ENCODE results near the gene ARHGAP42. TPM values are rescaled to one million over a fixed set of nuclear protein-coding genes. Genes with fewer than 3 reads are reported as not detected.

The ARHGAP42 gene
- total and polyA plus RNA-seq, 4 donors, result 4.1 to 15.8 (median 10.9) TPM

DNA sequence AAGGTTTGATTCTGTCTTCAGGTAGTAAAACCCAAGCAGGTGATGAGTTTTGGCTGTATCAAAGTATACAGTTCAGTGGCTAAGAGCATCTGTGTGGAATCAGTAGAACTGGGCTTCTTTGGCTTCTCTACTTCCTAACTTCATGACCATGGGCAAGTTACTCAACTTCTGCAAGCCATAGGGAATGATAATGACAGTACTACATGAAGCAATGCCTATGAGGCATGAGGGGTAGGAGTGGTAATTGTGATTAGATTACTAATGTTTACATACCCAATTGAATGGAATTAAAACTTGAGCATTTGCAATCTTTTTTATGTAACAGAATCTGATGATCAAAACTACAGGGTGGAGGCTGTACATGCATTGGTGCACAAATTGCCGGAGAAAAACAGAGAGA, 278.3 kb downstream of the ARHGAP42 start:
- no peak overlapping the region for H3K4me3 ChIP-seq (ENCODE audit: low read length in 2 of 2)
- H3K27me3 ChIP-seq (ENCODE audit: control insufficient read depth in 1 of 2, insufficient read depth in 2 of 2, low read length in 1 of 2), result no peaks in the 10 kb centered on the region
- intact Hi-C loops (cut with DNase I), result no loop called here
- H3K9me3 ChIP-seq (ENCODE audit: control insufficient read depth, low read length), result no peaks in the 10 kb centered on the region
- no peak overlapping the region for H3K27ac ChIP-seq (ENCODE audit: low read depth in 1 of 2, low read length in 2 of 2)
- no peaks in the 10 kb centered on the region for H3K4me1 ChIP-seq (ENCODE audit: control insufficient read depth in 1 of 2, insufficient read depth in 2 of 2, low read length in 2 of 2)
- DNase-seq (no peak), ATAC-seq (ENCODE audit: low FRiP score) (no peak)
- H3K36me3 ChIP-seq (ENCODE audit: control insufficient read depth in 1 of 2, insufficient read depth in 2 of 2, low read length in 1 of 2), result no peaks in the 10 kb centered on the region
- 97 to 98% methylated on average over 1 of the region's 1 CpG for whole genome bisulfite sequencing, 2 donors

DNA sequence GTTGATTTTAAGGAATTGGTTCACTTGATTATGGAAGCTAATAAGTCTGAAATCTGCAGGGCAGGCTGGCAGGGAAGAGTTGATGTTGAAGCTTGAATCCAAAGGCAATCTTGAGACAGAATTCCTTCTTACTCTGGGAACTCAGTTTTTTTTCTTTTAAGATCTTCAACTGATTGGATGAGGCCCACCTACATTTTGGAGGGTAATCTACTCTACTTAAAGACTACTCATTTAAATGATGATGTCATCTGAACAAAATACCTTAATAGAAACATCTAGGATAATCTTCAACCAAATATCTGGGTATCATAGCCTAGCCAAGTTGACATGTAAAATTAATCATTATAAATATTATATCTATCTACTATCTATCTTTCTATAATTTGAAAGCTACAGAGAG, 279.3 kb downstream of the ARHGAP42 start:
- Histone ChIP-seq H3K27ac (ENCODE audit: low read depth in 1 of 2, low read length in 2 of 2) (no peak overlapping the region), H3K27me3 (ENCODE audit: control insufficient read depth in 1 of 2, insufficient read depth in 2 of 2, low read length in 1 of 2) (no peaks in the 10 kb centered on the region), H3K4me3 (ENCODE audit: low read length in 2 of 2) (no peak overlapping the region), H3K36me3 (ENCODE audit: control insufficient read depth in 1 of 2, insufficient read depth in 2 of 2, low read length in 1 of 2) (no peaks in the 10 kb centered on the region), H3K4me1 (ENCODE audit: control insufficient read depth in 1 of 2, insufficient read depth in 2 of 2, low read length in 2 of 2) (no peaks in the 10 kb centered on the region), H3K9me3 (ENCODE audit: control insufficient read depth, low read length) (no peaks in the 10 kb centered on the region)
- intact Hi-C loops (cut with DNase I), result no loop called here
- DNase-seq (no peak), ATAC-seq (ENCODE audit: low FRiP score) (no peak)

DNA sequence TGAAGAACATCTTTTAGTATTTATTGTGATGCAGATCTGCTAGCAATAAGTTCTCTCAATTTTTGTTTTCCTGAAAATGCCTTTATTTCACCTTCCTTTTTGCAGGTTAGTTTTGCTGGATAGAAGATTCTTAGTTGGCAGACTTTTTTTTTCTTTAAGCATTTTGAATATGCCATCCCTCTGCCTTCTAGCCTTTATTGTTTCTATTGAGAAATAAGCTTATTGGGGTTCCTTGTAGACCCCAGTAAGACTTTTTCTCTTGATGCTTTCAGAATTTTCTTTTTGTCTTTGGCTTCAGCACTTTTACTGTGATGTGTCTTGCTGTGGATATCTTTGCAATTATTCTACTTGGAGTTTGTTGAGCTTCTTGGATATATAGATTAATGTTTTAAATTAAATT, 281.9 kb downstream of the ARHGAP42 start:
- H3K4me1 ChIP-seq (ENCODE audit: control insufficient read depth in 1 of 2, insufficient read depth in 2 of 2, low read length in 2 of 2), result no peaks in the 10 kb centered on the region
- DNase-seq, result no peak
- intact Hi-C loops (cut with DNase I), result no loop called here
- H3K36me3 ChIP-seq (ENCODE audit: control insufficient read depth in 1 of 2, insufficient read depth in 2 of 2, low read length in 1 of 2), result no peaks in the 10 kb centered on the region
- no peak overlapping the region for H3K27ac ChIP-seq (ENCODE audit: low read depth in 1 of 2, low read length in 2 of 2)
- H3K9me3 ChIP-seq (ENCODE audit: control insufficient read depth, low read length), result no peaks in the 10 kb centered on the region
- ATAC-seq (ENCODE audit: low FRiP score), result no peak
- no peak overlapping the region for H3K4me3 ChIP-seq (ENCODE audit: low read length in 2 of 2)
- H3K27me3 ChIP-seq (ENCODE audit: control insufficient read depth in 1 of 2, insufficient read depth in 2 of 2, low read length in 1 of 2), result no peaks in the 10 kb centered on the region

DNA sequence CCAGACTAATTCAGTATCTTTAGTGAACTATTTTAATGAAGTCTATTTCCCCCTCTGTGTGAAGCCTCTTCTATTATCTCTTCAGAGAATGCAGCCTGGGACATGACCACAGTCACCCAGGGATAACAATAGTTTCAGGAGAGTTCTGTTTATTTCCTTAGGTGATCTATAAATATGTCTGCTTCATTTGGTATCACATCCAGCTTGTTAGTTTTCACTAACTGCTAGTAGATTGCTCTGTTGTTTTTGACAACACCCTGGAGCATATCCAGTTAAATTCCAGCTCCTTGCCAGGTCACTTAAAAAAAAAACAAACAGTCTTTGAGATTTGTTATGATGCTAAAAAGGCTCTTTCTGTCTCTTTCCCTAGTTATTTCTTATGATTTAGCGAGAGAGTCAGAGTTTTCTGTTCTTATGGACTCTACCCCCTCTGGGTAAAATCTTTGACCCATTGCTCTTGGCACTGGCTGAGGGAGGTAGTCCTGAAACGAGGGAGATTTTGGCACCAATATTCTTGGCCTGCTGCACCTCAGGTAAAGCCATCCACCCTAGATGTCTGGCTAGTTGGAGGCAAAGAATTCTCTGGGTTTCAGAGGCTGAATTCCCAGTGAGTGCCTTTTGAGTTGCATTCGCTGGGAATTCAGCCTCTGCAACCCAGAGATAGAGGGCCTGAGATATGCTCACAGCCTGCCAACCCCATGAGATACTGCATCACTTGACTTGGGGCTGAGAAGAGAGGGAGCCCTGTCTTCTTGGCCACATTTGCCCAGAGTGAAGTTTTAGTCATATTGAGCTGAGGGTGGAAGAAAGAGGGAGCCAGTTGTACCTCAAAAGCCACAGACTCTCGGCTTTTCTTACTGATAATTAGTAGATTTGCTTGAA, 283.4 kb downstream of the ARHGAP42 start:
- Histone ChIP-seq H3K36me3 (ENCODE audit: control insufficient read depth in 1 of 2, insufficient read depth in 2 of 2, low read length in 1 of 2) (no peaks in the 10 kb centered on the region), H3K4me1 (ENCODE audit: control insufficient read depth in 1 of 2, insufficient read depth in 2 of 2, low read length in 2 of 2) (no peaks in the 10 kb centered on the region), H3K9me3 (ENCODE audit: control insufficient read depth, low read length) (no peaks in the 10 kb centered on the region), H3K4me3 (ENCODE audit: low read length in 2 of 2) (no peak overlapping the region), H3K27me3 (ENCODE audit: control insufficient read depth in 1 of 2, insufficient read depth in 2 of 2, low read length in 1 of 2) (no peaks in the 10 kb centered on the region), H3K27ac (ENCODE audit: low read depth in 1 of 2, low read length in 2 of 2) (no peak overlapping the region)
- no peak for DNase-seq
- 77% methylated on average over 4 of the region's 4 CpGs for WGBS, 2 donors
- intact Hi-C loops (cut with DNase I), result loop anchor here (10.0 kb wide), 2 partner anchors 364 to 874 kb away; no protein-coding TSS in a partner anchor
- no peak for ATAC-seq (ENCODE audit: low FRiP score)

DNA sequence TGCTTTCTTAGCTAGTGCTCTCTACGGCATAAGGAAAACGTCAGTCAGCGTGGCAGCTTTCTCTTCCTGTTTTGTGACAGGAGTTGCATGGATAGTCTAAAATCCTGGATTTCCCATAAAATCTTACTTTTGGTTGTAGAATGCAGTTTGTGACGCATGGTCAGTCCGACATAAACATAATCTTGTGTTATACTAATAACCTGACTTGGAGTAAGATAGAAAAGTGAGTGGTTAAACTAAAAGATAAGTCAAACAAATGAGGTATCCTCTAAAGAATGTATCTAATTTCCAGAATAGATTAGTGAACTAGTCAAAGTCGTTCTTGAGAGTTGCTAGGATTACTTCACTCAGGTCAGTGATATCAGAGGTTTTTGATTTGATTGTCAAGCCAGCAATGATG, 285.0 kb downstream of the ARHGAP42 start:
- intact Hi-C loops (cut with DNase I), result loop anchor here (10.0 kb wide), 2 partner anchors 363 to 873 kb away; no protein-coding TSS in a partner anchor
- Histone ChIP-seq H3K27ac (ENCODE audit: low read depth in 1 of 2, low read length in 2 of 2) (no peak overlapping the region), H3K4me1 (ENCODE audit: control insufficient read depth in 1 of 2, insufficient read depth in 2 of 2, low read length in 2 of 2) (no peaks in the 10 kb centered on the region), H3K36me3 (ENCODE audit: control insufficient read depth in 1 of 2, insufficient read depth in 2 of 2, low read length in 1 of 2) (no peaks in the 10 kb centered on the region), H3K27me3 (ENCODE audit: control insufficient read depth in 1 of 2, insufficient read depth in 2 of 2, low read length in 1 of 2) (no peaks in the 10 kb centered on the region), H3K9me3 (ENCODE audit: control insufficient read depth, low read length) (no peaks in the 10 kb centered on the region), H3K4me3 (ENCODE audit: low read length in 2 of 2) (no peak overlapping the region)
- 61 to 64% methylated on average over 6 of the region's 6 CpGs for WGBS, 2 donors
- ATAC-seq (ENCODE audit: low FRiP score) (no peak), DNase-seq (no peak)

DNA sequence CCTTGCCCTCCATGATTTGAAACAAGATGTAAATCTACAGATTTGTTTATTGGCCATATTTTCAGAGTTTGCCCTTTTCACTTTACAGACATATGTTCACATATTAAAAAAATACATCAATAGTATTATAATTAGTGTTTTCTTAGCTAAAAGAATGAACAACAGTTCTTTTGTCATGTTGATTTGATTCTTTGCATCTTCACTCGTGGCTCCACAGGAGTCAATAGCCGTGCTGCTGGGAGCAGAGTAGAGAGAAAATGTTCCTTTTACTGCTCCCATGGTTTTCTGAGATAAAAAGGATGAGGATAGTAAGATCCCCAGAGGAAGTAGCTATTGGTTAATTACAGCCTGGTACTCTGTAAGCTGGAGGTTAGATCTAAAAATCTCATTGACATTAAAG, 291.4 kb downstream of the ARHGAP42 start:
- Histone ChIP-seq H3K27me3 (ENCODE audit: control insufficient read depth in 1 of 2, insufficient read depth in 2 of 2, low read length in 1 of 2) (no peaks in the 10 kb centered on the region), H3K36me3 (ENCODE audit: control insufficient read depth in 1 of 2, insufficient read depth in 2 of 2, low read length in 1 of 2) (no peaks in the 10 kb centered on the region), H3K4me3 (ENCODE audit: low read length in 2 of 2) (no peak overlapping the region), H3K27ac (ENCODE audit: low read depth in 1 of 2, low read length in 2 of 2) (no peak overlapping the region), H3K4me1 (ENCODE audit: control insufficient read depth in 1 of 2, insufficient read depth in 2 of 2, low read length in 2 of 2) (no peaks in the 10 kb centered on the region), H3K9me3 (ENCODE audit: control insufficient read depth, low read length) (no peaks in the 10 kb centered on the region)
- intact Hi-C loops (cut with DNase I), result loop anchor here (10.0 kb wide), 2 partner anchors 356 to 866 kb away; no protein-coding TSS in a partner anchor
- ATAC-seq (ENCODE audit: low FRiP score) (no peak), DNase-seq (no peak)
- WGBS, 2 donors, result 77 to 83% methylated on average over 2 of the region's 2 CpGs

DNA sequence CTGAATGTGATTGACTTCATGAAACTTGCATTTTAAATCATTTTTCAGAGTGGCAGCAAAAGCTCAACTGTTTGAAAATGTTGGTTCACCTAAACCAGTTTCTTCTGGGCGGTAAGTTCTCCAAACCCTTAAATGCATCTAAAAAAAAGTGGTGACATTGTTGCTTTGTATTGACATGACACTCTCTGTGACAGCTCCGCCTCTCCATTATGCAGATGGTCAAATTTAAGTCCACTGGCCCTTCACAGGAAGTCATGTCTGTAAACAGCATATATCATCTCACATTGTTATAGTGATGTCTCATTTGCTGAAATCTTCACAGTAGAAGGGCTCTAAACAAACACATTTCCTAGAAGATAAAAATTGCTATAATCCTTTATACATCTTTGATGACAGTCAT, 291.9 kb downstream of the ARHGAP42 start:
- no peaks in the 10 kb centered on the region for H3K27me3 ChIP-seq (ENCODE audit: control insufficient read depth in 1 of 2, insufficient read depth in 2 of 2, low read length in 1 of 2)
- ATAC-seq (ENCODE audit: low FRiP score) (no peak), DNase-seq (no peak)
- H3K9me3 ChIP-seq (ENCODE audit: control insufficient read depth, low read length), result no peaks in the 10 kb centered on the region
- no peak overlapping the region for H3K27ac ChIP-seq (ENCODE audit: low read depth in 1 of 2, low read length in 2 of 2)
- 88 to 96% methylated on average over 2 of the region's 2 CpGs for WGBS, 2 donors
- intact Hi-C loops (cut with DNase I), result loop anchor here (10.0 kb wide), 2 partner anchors 356 to 866 kb away; no protein-coding TSS in a partner anchor
- H3K36me3 ChIP-seq (ENCODE audit: control insufficient read depth in 1 of 2, insufficient read depth in 2 of 2, low read length in 1 of 2), result no peaks in the 10 kb centered on the region
- no peaks in the 10 kb centered on the region for H3K4me1 ChIP-seq (ENCODE audit: control insufficient read depth in 1 of 2, insufficient read depth in 2 of 2, low read length in 2 of 2)
- no peak overlapping the region for H3K4me3 ChIP-seq (ENCODE audit: low read length in 2 of 2)

DNA sequence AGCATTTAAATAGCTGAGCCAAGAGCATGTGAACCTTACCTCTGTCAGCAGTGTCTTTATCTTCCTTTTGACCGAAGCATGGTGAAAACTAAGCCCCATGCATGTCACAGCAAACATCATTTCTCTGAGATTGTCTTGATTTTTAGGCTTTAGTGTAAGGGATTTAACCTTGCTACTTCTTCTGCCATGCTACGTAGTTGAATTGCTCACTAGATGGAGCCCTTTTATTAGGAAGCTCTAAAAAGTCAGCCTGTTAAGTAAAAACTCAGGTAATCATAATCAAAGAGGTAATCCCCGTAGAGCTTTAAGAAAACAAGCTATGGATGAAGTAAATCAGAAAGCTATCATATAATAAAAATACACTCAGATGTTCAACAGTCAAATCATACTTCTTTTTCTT, 293.1 kb downstream of the ARHGAP42 start:
- H3K27ac ChIP-seq (ENCODE audit: low read depth in 1 of 2, low read length in 2 of 2), result no peak overlapping the region
- H3K9me3 ChIP-seq (ENCODE audit: control insufficient read depth, low read length), result no peaks in the 10 kb centered on the region
- no peak overlapping the region for H3K4me3 ChIP-seq (ENCODE audit: low read length in 2 of 2)
- intact Hi-C loops (cut with DNase I), result loop anchor here in 1 of 2 donors (2.0 kb wide), 1 partner anchor 457 kb away; no protein-coding TSS in a partner anchor
- 34% methylated on average over 3 of the region's 3 CpGs for WGBS, 2 donors
- no peaks in the 10 kb centered on the region for H3K36me3 ChIP-seq (ENCODE audit: control insufficient read depth in 1 of 2, insufficient read depth in 2 of 2, low read length in 1 of 2)
- ATAC-seq (ENCODE audit: low FRiP score) (no peak), DNase-seq (no peak)
- no peaks in the 10 kb centered on the region for H3K27me3 ChIP-seq (ENCODE audit: control insufficient read depth in 1 of 2, insufficient read depth in 2 of 2, low read length in 1 of 2)
- no peaks in the 10 kb centered on the region for H3K4me1 ChIP-seq (ENCODE audit: control insufficient read depth in 1 of 2, insufficient read depth in 2 of 2, low read length in 2 of 2)
